Liver (tissue), 3 donors: ENCODE results near the gene ALDH7A1.
"Not testable (repeated sequence)": the region's sequence is repeated elsewhere in the genome, so short reads cannot be mapped to it uniquely, and the experiment has no call there.

ENCODE experiments used
- ATF3 ChIP-seq: IDR thresholded peaks from 2 replicates; pipeline ENCODE4 v1.6.1; 2016; ENCODE audit warnings: antibody characterized with exemption
- CTCF ChIP-seq: fragments of 150-350 bp; IDR thresholded peaks from 2 replicates; pipeline ENCODE4 v1.5.1; 2017; ENCODE audit warnings: improper control_type of control experiment, low read depth, low read length; ENCODE audit not compliant: missing input control
- FOXA1 ChIP-seq: IDR thresholded peaks from 2 replicates; pipeline ENCODE4 v1.6.1; 2016; ENCODE audit warnings: antibody characterized with exemption
- HNF4A ChIP-seq, 2 donors: conservative IDR thresholded peaks; 2 replicates each; pipeline ENCODE4 v1.6.1; 2016; ENCODE audit warnings: antibody characterized with exemption in 2 of 2, mild to moderate bottlenecking in 2 of 2
- JUND ChIP-seq, 2 donors: IDR thresholded peaks; 2 replicates each; pipeline ENCODE4 v1.6.1; 2016; ENCODE audit warnings: antibody characterized with exemption in 2 of 2
- MAX ChIP-seq: IDR thresholded peaks from 2 replicates; pipeline ENCODE4 v1.6.1; 2016; ENCODE audit warnings: antibody characterized with exemption
- RAD21 ChIP-seq, 2 donors: IDR thresholded peaks; 2 replicates each; pipeline ENCODE4 v1.6.1; 2016; ENCODE audit warnings: antibody characterized with exemption in 2 of 2, mild to moderate bottlenecking in 2 of 2
- REST ChIP-seq: IDR thresholded peaks from 2 replicates; pipeline ENCODE4 v1.6.1; 2016; ENCODE audit warnings: antibody characterized with exemption, mild to moderate bottlenecking
- ZBTB33 ChIP-seq: IDR thresholded peaks from 2 replicates; pipeline ENCODE4 v1.6.1; 2016; ENCODE audit warnings: antibody characterized with exemption
- donor health status: healthy.
- donor health status: healthy.

- TF ChIP-seq HNF4A (conservative IDR thresholded peaks at IDR 0.05); CTCF; RAD21 (IDR thresholded peaks at IDR 0.05); REST; ZBTB33; ATF3; MAX; FOXA1; JUND (IDR thresholded peaks at IDR 0.05): not testable (repeated sequence)
Observed at GRCh38 chr5:126617603-126618002, 22.6 kb upstream of the ALDH7A1 start.
